GM12892 (cell line): Measurements from ENCODE around the gene DAPK1.

Experiments used
- DNase-seq: peaks from one replicate; pipeline ENCODE4 v3.0.0; 2011; ENCODE audit not compliant: insufficient read length
- FAIRE-seq: peaks from 2 replicates; lab custom pipeline; 2011; peaks lifted over from hg19 to GRCh38; lab: Jason Lieb, UNC
- POLR2A ChIP-seq: IDR thresholded peaks from 2 replicates; pipeline ENCODE4 v1.6.1; 2011; ENCODE audit warnings: low read depth, low read length, control low read depth
- POLR2AphosphoS5 ChIP-seq: IDR thresholded peaks from 2 replicates; pipeline ENCODE4 v1.6.1; 2011; ENCODE audit warnings: low read depth, low read length, control low read depth
- TAF1 ChIP-seq: IDR thresholded peaks from 2 replicates; pipeline ENCODE4 v1.6.1; 2011; ENCODE audit warnings: low read depth, mild to moderate bottlenecking, control low read depth, low read length, borderline replicate concordance

The DAPK1 gene

DNA sequence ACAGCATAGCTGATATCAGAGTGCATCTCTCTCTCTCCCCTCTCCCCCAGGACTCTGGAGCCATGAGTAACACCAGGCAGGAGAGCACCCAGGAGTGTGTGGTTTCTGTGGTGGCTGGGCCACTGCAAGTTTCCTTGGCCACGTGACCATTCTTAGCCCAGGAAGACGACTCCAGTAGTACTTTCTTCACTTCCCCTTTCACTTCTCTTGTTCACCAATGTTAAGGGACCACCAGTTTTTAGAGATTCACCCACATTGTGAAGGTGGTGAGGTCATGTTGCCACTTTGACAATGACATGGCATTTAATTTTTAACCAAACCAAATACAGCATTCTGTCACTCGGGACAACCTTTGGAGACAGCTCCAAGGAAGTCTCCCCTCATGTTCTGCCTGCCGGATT, 17.9 kb upstream of the DAPK1 start:
- peak; percentile 97 for FAIRE-seq
- DNase-seq: peak; percentile 53
- TF ChIP-seq TAF1: no peak
- TF ChIP-seq POLR2AphosphoS5: no peak
- no peak for TF ChIP-seq POLR2A

DNA sequence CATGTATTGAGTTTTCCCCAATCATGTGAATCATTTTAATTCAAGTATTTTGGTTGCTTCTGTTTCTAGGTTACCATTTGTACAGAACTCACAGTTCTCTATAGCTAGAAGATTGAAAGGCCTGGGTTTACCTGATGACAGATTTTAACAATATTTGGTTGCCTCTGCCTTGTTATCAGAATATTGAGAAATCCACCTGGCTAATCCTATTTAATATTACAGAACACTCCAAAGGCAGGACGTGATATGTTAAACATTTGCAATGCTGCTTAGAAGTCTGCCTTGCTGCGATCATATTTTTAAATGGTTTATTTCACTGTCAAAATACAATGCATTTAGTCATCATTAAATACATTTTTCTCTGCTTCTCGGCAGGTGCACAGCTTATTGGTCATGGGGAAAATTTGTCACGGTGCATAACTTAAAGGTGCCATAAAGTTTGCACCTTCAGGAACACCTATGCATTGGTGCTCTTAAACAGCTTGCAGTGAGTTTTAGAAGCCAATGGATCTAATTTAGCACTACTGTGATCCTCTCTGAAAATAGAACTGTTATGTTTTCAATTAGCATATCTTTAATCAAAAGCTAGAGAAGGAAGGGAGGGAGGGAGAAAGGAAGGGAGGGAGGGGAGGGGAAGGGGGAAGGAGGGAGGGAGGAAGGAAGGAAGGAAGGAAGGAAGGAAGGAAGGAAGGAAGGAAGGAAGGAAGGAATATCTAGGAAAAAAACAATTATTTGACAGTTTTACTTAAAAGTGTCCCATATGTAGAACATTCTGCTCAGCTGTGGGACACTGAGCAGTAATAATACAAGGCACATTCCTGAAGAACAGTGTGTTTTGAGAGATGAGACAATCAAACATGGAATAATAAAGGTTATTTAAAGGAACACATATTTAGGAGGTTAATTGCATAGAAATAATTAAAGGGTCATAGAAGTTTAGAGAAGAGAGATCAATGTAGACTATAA, 15.5 kb upstream of the DAPK1 start:
- TF ChIP-seq POLR2A: no peak
- no peak for TF ChIP-seq POLR2AphosphoS5
- no peak for TF ChIP-seq TAF1
- DNase-seq (no peak), FAIRE-seq (no peak)

DNA sequence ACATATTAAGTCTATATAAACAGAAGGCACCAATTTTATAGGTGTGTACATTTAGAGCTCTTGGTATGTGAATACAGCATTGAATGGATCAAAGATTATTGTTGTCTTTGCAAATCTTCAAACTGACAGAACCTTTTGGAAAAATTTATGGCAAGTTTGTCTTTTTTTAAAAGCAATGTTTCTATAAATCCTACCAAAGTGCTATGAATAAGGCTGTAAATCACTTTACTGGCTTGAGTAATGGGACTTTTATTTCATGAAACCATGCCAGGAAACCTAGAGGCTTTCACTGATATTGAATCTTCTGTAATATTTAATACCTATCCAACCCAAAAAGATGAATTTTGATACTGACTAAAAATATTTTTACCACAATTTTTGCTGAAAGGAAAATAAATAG, 7.4 kb upstream of the DAPK1 start:
- no peak for DNase-seq
- no peak for TF ChIP-seq TAF1
- TF ChIP-seq POLR2AphosphoS5: no peak
- TF ChIP-seq POLR2A: no peak
- no peak for FAIRE-seq

DNA sequence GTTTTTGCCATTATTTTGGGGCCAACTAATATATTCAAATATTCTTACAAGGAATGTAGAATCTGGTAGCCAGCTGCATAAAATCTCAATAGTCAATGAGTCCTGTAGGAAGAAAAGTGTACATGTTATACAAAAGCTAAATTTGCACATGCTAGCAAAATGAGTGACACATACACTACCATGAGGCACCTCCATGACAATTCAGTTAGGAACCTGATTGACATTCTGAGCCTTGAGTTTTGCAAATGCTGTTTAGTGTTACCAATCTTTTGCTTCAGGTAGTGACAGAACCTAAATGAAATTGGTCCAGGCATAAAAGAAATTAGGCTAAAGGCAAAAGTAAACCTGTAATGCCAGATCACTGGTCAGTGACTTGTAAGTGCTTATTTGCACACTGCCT, 6.8 kb upstream of the DAPK1 start:
- DNase-seq (no peak), FAIRE-seq (no peak)
- TF ChIP-seq POLR2AphosphoS5 (no peak), POLR2A (no peak), TAF1 (no peak)

DNA sequence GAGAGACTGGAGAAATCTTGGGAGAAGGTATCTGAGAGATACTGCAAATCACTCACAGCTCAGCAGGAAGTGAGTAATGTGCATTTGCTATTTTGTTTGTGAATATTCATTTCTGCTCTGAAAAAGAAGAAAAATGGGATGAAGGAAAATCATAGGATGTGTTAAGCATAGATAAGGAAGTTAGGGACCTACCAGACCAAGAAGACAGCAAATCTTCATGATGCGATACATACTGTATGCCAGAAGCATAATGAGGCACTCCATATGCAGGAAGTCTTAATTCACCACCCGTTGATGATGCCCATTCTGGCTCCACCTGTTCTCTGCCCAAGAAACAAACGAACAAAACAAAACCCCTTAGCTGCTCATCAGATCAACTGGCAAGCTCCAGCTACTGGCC, 6.1 kb upstream of the DAPK1 start:
- DNase-seq (no peak), FAIRE-seq (no peak)
- TF ChIP-seq POLR2AphosphoS5 (no peak), POLR2A (no peak), TAF1 (no peak)

DNA sequence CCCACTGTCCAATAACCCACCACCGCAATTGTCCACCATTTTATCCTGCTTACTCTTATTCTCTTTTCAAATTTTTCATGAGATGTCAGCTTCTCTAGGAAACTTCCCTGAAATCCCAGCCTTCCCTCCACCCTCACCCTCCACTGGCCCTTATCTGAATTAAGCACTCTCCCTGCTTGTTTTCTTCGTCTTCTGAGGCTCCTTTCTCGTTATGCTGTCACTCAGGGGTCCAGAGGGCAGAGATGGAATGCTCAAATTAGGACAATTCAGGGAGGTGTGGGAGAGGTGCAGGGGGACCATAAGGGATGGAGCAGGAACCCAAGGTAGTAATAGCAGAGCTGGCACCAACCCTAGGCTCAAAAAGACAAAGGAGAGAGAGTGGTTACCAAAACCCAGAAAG, 5.0 kb upstream of the DAPK1 start:
- DNase-seq (no peak), FAIRE-seq (no peak)
- no peak for TF ChIP-seq POLR2AphosphoS5
- no peak for TF ChIP-seq POLR2A
- no peak for TF ChIP-seq TAF1

DNA sequence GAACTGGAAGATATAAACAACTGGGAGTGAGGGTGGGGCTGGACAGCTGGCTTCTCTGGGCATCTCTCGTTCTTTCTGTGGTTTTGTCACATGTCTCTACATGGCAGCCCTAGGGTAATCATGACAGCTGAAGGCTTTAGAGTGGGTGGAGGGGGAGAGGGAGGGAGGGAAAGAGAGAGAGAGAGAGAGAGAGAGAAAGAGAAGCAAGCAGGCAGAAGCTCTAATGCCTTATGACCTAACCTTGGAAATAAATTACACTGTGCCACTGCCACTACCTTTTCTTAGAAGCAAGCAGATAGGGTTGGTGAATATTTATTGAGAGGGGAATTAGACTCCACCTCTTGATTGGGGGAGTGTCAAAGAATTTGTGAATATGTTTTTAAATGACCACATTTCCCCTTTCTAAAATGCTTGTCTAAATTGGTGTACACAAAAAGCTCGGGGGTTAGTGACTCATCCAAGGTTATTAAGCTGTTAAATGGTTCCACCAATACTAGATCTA, 2.6 kb upstream of the DAPK1 start:
- no peak for TF ChIP-seq POLR2A
- no peak for TF ChIP-seq POLR2AphosphoS5
- TF ChIP-seq TAF1: no peak
- DNase-seq: no peak
- FAIRE-seq: no peak

DNA sequence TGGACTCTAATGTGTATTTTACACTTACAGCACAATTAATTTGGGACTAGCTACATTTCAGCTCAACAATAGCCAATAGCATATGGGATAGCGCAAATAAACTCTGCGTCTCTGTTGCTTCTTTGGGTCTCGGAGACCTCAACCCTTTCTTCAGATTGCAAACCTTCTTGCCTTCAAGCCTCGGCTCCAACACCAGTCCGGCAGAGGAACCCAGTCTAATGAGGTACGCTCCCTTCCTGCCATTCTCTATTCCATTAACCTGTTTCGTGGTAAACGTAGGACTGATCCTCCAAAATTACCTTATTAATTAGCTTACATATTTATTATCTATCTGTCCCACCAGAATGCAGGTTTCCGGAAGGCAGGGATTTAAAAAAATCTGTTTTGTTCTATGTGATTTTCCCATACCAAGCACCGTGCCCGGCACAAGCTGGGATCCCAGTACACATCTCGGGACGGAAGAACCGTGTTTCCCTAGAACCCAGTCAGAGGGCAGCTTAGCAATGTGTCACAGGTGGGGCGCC, 525 bp upstream of the DAPK1 start:
- no peak for FAIRE-seq
- no peak for DNase-seq
- TF ChIP-seq POLR2AphosphoS5 (no peak), TAF1 (no peak), POLR2A (no peak)

DNA sequence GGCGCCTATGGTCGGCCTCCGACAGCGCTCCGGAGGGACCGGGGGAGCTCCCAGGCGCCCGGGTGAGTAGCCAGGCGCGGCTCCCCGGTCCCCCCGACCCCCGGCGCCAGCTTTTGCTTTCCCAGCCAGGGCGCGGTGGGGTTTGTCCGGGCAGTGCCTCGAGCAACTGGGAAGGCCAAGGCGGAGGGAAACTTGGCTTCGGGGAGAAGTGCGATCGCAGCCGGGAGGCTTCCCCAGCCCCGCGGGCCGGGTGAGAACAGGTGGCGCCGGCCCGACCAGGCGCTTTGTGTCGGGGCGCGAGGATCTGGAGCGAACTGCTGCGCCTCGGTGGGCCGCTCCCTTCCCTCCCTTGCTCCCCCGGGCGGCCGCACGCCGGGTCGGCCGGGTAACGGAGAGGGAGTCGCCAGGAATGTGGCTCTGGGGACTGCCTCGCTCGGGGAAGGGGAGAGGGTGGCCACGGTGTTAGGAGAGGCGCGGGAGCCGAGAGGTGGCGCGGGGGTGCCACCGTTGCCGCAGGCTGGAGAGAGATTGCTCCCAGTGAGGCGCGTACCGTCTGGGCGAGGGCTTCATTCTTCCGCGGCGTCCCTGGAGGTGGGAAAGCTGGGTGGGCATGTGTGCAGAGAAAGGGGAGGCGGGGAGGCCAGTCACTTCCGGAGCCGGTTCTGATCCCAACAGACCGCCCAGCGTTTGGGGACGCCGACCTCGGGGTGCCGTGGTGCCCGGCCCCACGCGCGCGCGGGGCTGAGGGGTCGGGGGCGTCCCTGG, 561 bp downstream of the DAPK1 start:
- no peak for TF ChIP-seq TAF1
- peak; percentile 17; the same call in 1 of the 2 replicates for TF ChIP-seq POLR2A
- TF ChIP-seq POLR2AphosphoS5: 0 out of 2 replicates have a peak, but pooled peaks have one; percentile 22
- FAIRE-seq (no peak), DNase-seq (peak; percentile 40)

DNA sequence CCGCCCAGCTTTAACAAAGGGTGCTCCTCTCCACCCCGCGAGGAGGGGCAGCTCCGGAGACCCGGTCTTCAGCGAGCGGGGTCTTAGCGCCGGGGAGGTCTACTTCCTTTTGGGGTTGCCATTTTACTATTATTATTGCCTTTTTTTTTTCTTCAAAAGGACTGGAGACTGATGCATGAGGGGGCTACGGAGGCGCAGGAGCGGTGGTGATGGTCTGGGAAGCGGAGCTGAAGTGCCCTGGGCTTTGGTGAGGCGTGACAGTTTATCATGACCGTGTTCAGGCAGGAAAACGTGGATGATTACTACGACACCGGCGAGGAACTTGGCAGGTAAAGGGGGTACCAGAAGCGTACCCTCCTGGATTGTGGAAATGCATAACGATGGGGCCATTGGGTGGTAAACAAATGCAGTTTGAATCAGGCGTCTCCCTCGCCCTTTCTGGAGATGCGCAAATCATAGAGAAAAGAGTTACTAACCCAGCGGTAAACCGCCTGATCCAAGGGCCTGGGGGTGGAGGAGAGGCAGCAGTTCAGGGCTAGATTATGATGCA, 1.2 kb downstream of the DAPK1 start:
- TF ChIP-seq POLR2A (no peak), POLR2AphosphoS5 (no peak)
- FAIRE-seq (no peak), DNase-seq (no peak)
